Measurements from ENCODE around the gene FBXL19.

Gene FBXL19

GRCh38 chr16:30922960-30923535 lies 324 bp upstream of the FBXL19 start:
- Histone ChIP-seq H3K9me3 (ENCODE audit: control insufficient read depth, insufficient read depth, low read length) (no peaks in the 10 kb centered on the region), H3K4me1 (ENCODE audit: insufficient read depth, low read length) (no peaks in the 10 kb centered on the region; the same call in 1 of the 2 replicates), H3K9ac (ENCODE audit: low read depth, low read length) (peak overlapping the region; percentile 65), H3K36me3 (ENCODE audit: insufficient read depth, low read length) (no peaks in the 10 kb centered on the region)

- Histone ChIP-seq H3K9me3 (ENCODE audit: control insufficient read depth, insufficient read depth, low read length) (no peaks in the 10 kb centered on the region), H3K36me3 (ENCODE audit: insufficient read depth, low read length) (no peaks in the 10 kb centered on the region), H3K4me1 (ENCODE audit: insufficient read depth, low read length) (no peaks in the 10 kb centered on the region; the same call in 1 of the 2 replicates), H3K9ac (ENCODE audit: low read depth, low read length) (peak overlapping the region; percentile 49)
Measured at GRCh38 chr16:30924076-30924912, 922 bp downstream of the FBXL19 start.

GRCh38 chr16:30924913-30925631 lies 1.7 kb downstream of the FBXL19 start:
- no peaks in the 10 kb centered on the region; the same call in 1 of the 2 replicates for H3K4me1 ChIP-seq (ENCODE audit: insufficient read depth, low read length)
- H3K36me3 ChIP-seq (ENCODE audit: insufficient read depth, low read length), result no peaks in the 10 kb centered on the region
- peak overlapping the region; percentile 49; the same call in 1 of the 2 replicates for H3K9ac ChIP-seq (ENCODE audit: low read depth, low read length)
- H3K9me3 ChIP-seq (ENCODE audit: control insufficient read depth, insufficient read depth, low read length), result no peaks in the 10 kb centered on the region

- no peaks in the 10 kb centered on the region; the same call in 1 of the 2 replicates for H3K4me1 ChIP-seq (ENCODE audit: insufficient read depth, low read length)
- H3K9me3 ChIP-seq (ENCODE audit: control insufficient read depth, insufficient read depth, low read length), result no peaks in the 10 kb centered on the region
- H3K36me3 ChIP-seq (ENCODE audit: insufficient read depth, low read length), result no peaks in the 10 kb centered on the region
- H3K9ac ChIP-seq (ENCODE audit: low read depth, low read length), result no peak overlapping the region
Measured at GRCh38 chr16:30925632-30925987, 2.2 kb downstream of the FBXL19 start.

- Histone ChIP-seq H3K4me1 (ENCODE audit: insufficient read depth, low read length) (no peaks in the 10 kb centered on the region; the same call in 1 of the 2 replicates), H3K36me3 (ENCODE audit: insufficient read depth, low read length) (no peaks in the 10 kb centered on the region), H3K9me3 (ENCODE audit: control insufficient read depth, insufficient read depth, low read length) (no peaks in the 10 kb centered on the region), H3K9ac (ENCODE audit: low read depth, low read length) (no peak overlapping the region)
Measured at GRCh38 chr16:30925995-30926811, 2.8 kb downstream of the FBXL19 start.

GRCh38 chr16:30926937-30927788 lies 3.8 kb downstream of the FBXL19 start:
- Histone ChIP-seq H3K36me3 (ENCODE audit: insufficient read depth, low read length) (no peaks in the 10 kb centered on the region), H3K9me3 (ENCODE audit: control insufficient read depth, insufficient read depth, low read length) (no peaks in the 10 kb centered on the region), H3K4me1 (ENCODE audit: insufficient read depth, low read length) (no peaks in the 10 kb centered on the region; the same call in 1 of the 2 replicates), H3K9ac (ENCODE audit: low read depth, low read length) (no peak overlapping the region)

- no peak overlapping the region for H3K9ac ChIP-seq (ENCODE audit: low read depth, low read length)
- no peaks in the 10 kb centered on the region for H3K9me3 ChIP-seq (ENCODE audit: control insufficient read depth, insufficient read depth, low read length)
- no peaks in the 10 kb centered on the region for H3K36me3 ChIP-seq (ENCODE audit: insufficient read depth, low read length)
- no peaks in the 10 kb centered on the region; the same call in 1 of the 2 replicates for H3K4me1 ChIP-seq (ENCODE audit: insufficient read depth, low read length)
Measured at GRCh38 chr16:30927789-30928378, 4.5 kb downstream of the FBXL19 start.

GRCh38 chr16:30928390-30928789 lies 5.0 kb downstream of the FBXL19 start:
- no peak overlapping the region for H3K9ac ChIP-seq (ENCODE audit: low read depth, low read length)
- no peaks in the 10 kb centered on the region; the same call in 1 of the 2 replicates for H3K4me1 ChIP-seq (ENCODE audit: insufficient read depth, low read length)
- H3K36me3 ChIP-seq (ENCODE audit: insufficient read depth, low read length), result no peaks in the 10 kb centered on the region
- no peaks in the 10 kb centered on the region for H3K9me3 ChIP-seq (ENCODE audit: control insufficient read depth, insufficient read depth, low read length)

GRCh38 chr16:30929167-30929566 lies 5.8 kb downstream of the FBXL19 start:
- H3K4me1 ChIP-seq (ENCODE audit: insufficient read depth, low read length), result no peaks in the 10 kb centered on the region; the same call in 1 of the 2 replicates
- H3K9me3 ChIP-seq (ENCODE audit: control insufficient read depth, insufficient read depth, low read length), result no peaks in the 10 kb centered on the region
- no peak overlapping the region for H3K9ac ChIP-seq (ENCODE audit: low read depth, low read length)
- H3K36me3 ChIP-seq (ENCODE audit: insufficient read depth, low read length), result no peaks in the 10 kb centered on the region

- Histone ChIP-seq H3K9ac (ENCODE audit: low read depth, low read length) (no peak overlapping the region), H3K36me3 (ENCODE audit: insufficient read depth, low read length) (no peaks in the 10 kb centered on the region)
Measured at GRCh38 chr16:30930160-30930571, 6.8 kb downstream of the FBXL19 start.

GRCh38 chr16:30931068-30931650 lies 7.8 kb downstream of the FBXL19 start:
- H3K36me3 ChIP-seq (ENCODE audit: insufficient read depth, low read length), result no peaks in the 10 kb centered on the region
- no peaks in the 10 kb centered on the region; the same call in 1 of the 2 replicates for H3K4me1 ChIP-seq (ENCODE audit: insufficient read depth, low read length)
- H3K9ac ChIP-seq (ENCODE audit: low read depth, low read length), result no peak overlapping the region
- no peaks in the 10 kb centered on the region for H3K9me3 ChIP-seq (ENCODE audit: control insufficient read depth, insufficient read depth, low read length)

More at GRCh38 chr16:30930160-30930571, 6.8 kb downstream of the FBXL19 start:
- Histone ChIP-seq H3K9me3 (ENCODE audit: control insufficient read depth, insufficient read depth, low read length) (no peaks in the 10 kb centered on the region), H3K4me1 (ENCODE audit: insufficient read depth, low read length) (no peaks in the 10 kb centered on the region; the same call in 1 of the 2 replicates)

GRCh38 chr16:30934827-30935557 lies 11.6 kb downstream of the FBXL19 start:
- H3K36me3 ChIP-seq (ENCODE audit: insufficient read depth, low read length), result no peaks in the 10 kb centered on the region
- H3K4me1 ChIP-seq (ENCODE audit: insufficient read depth, low read length), result no peaks in the 10 kb centered on the region
- H3K9ac ChIP-seq (ENCODE audit: low read depth, low read length), result no peak overlapping the region
- no peaks in the 10 kb centered on the region for H3K9me3 ChIP-seq (ENCODE audit: control insufficient read depth, insufficient read depth, low read length)
